GM23248 (cell line): ENCODE results near the gene CRELD1.

Experiments
- EZH2 ChIP-seq: fragments of 200-600 bp; sonication (generic); IDR thresholded peaks from 2 replicates; pipeline ENCODE4 v1.6.1; 2018; ENCODE audit warnings: antibody characterized with exemption, mild to moderate bottlenecking; ENCODE audit not compliant: insufficient read depth, poor library complexity, severe bottlenecking
- EZH2phosphoT487 ChIP-seq: fragments of 200-600 bp; sonication (generic); IDR thresholded peaks from 2 replicates; pipeline ENCODE4 v1.6.1; 2018; ENCODE audit warnings: antibody characterized with exemption, moderate library complexity, mild to moderate bottlenecking, low read depth; ENCODE audit not compliant: insufficient read depth

DNA sequence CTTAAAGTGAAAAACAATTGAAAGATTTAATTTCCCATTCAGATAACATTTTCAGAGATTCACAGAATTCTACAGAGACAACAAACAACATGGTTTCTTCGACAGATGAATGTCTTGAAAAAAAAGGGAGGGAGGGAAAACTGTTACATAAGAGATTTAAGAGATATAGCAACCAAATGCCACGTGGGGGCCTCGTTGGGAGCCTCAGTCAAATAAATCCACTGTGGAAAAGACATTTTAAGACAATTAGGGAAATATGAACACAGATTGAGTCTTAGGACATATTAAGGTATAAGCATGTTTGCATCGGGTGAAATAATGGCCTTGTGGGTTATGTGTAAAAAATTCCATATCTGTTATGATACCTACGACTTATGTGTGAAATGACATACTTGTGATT, 23.6 kb downstream of the CRELD1 start:
- TF ChIP-seq EZH2 (no peak), EZH2phosphoT487 (no peak)
